BJ (cell line): ENCODE results near the gene CYYR1. TPM values are rescaled to one million over a fixed set of nuclear protein-coding genes. Genes with fewer than 3 reads are reported as not detected.

Experiments
- CTCF ChIA-PET: fragments of 350-600 bp; formaldehyde crosslinking; extraction: SDS; loops from one replicate; lab custom pipeline; 2021; ENCODE audit warnings: antibody characterized with exemption, inconsistent platforms; lab: Yijun Ruan, JAX
- POLR2A ChIA-PET: fragments of 300-600 bp; sonication (Branson Sonifier 250); formaldehyde crosslinking; extraction: SDS; loops from one replicate; lab custom pipeline; 2021; ENCODE audit warnings: antibody characterized with exemption; lab: Charles Lee
- DNase-seq: peaks from one replicate; pipeline ENCODE4 v3.0.0-alpha.2; 2011; ENCODE audit warnings: low read depth
- H3K27me3 ChIP-seq: 2 replicates; pipeline ENCODE4 v1.6.0; 2011; ENCODE audit warnings: low read length; ENCODE audit not compliant: control insufficient read depth, insufficient read depth
- H3K36me3 ChIP-seq: 2 replicates; pipeline ENCODE4 v1.5.1; 2011; ENCODE audit warnings: low read length; ENCODE audit not compliant: control insufficient read depth, insufficient read depth
- H3K4me3 ChIP-seq: 2 replicates; pipeline ENCODE4 v1.5.1; 2011; ENCODE audit warnings: low read depth, mild to moderate bottlenecking, control low read depth, low read length
- polyA plus RNA-seq: library from polyadenylated mRNA; depleted of rRNA; stranded (reverse); fragments of >200 nt; gene quantifications from 2 replicates; pipeline ENCODE4 v1.2.3, GENCODE V29; 2011
- TF ChIP-seq, protein P1 (sequence below): IDR thresholded peaks from 2 replicates; pipeline ENCODE4 v1.5.1; 2011; ENCODE audit warnings: low read depth, mild to moderate bottlenecking, control low read depth, inconsistent platforms, low read length, moderate library complexity; ENCODE audit not compliant: insufficient read depth

CYYR1 gene
- polyA plus RNA-seq, 1 experiment = not detected

GRCh38 chr21:26505211-26505610, 67.9 kb downstream of the CYYR1 start:
- TF ChIP-seq, protein P1, sequence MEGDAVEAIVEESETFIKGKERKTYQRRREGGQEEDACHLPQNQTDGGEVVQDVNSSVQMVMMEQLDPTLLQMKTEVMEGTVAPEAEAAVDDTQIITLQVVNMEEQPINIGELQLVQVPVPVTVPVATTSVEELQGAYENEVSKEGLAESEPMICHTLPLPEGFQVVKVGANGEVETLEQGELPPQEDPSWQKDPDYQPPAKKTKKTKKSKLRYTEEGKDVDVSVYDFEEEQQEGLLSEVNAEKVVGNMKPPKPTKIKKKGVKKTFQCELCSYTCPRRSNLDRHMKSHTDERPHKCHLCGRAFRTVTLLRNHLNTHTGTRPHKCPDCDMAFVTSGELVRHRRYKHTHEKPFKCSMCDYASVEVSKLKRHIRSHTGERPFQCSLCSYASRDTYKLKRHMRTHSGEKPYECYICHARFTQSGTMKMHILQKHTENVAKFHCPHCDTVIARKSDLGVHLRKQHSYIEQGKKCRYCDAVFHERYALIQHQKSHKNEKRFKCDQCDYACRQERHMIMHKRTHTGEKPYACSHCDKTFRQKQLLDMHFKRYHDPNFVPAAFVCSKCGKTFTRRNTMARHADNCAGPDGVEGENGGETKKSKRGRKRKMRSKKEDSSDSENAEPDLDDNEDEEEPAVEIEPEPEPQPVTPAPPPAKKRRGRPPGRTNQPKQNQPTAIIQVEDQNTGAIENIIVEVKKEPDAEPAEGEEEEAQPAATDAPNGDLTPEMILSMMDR = no peak
- POLR2A ChIA-PET = no interaction called here
- H3K4me3 ChIP-seq = no peak overlapping the region
- DNase-seq = no peak
- CTCF ChIA-PET = interaction anchor here (1.1 kb wide), 1 partner anchor 212 kb away, joined by 3 read pairs; no protein-coding TSS in a partner anchor
- H3K36me3 ChIP-seq = no peaks in the 10 kb centered on the region
- H3K27me3 ChIP-seq = no peaks in the 10 kb centered on the region

DNA sequence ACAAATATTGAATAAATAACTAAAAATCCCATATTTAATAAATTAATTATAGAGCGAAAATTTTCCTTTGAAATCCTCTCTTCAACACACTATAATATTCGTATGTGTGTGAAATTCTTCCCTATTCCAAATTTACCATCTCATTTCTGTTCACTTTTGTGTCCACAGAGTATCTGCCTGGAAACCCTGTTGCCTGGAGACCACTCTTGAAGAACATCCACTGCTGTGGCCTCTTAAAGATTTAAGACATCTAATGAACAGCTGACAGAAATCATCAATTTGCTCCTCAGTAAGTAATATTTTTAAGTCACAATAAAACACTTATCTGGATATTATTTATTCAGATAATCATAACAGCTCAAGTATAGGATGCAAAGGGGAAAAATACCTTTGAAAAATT, 69.7 kb downstream of the CYYR1 start:
- no peaks in the 10 kb centered on the region for H3K27me3 ChIP-seq
- TF ChIP-seq, protein P1 = no peak
- CTCF ChIA-PET = no interaction called here
- no peak for DNase-seq
- H3K36me3 ChIP-seq = no peaks in the 10 kb centered on the region
- no peak overlapping the region for H3K4me3 ChIP-seq
- POLR2A ChIA-PET = no interaction called here

GRCh38 chr21:26501495-26502021, 71.5 kb downstream of the CYYR1 start:
- ChIA-PET POLR2A (no interaction called here), CTCF (interaction anchor here (0.9 kb wide), 1 partner anchor 15 kb away, joined by 3 read pairs; no protein-coding TSS in a partner anchor)
- TF ChIP-seq, protein P1 = no peak
- no peak for DNase-seq
- H3K36me3 ChIP-seq = no peaks in the 10 kb centered on the region
- H3K4me3 ChIP-seq = no peak overlapping the region
- H3K27me3 ChIP-seq = no peaks in the 10 kb centered on the region

DNA sequence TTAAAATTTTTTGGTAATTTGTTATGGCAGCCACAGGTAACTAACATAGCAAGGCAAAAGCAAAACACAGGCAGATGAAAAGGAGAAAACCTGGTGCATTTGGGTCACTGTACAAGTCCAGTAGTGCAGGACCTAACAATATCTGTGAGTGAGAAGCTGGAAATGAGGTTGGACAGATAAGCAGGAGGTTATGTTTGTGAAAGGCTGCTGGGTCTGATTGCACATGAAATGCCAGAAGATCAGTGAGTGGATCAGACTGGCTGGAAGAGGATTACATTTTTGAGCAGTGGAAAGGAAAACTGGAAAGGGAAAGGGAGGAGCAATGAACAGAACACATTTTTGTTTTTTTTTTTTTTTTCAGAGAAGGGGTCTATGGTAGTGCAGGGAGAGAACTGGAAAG, 73.6 kb downstream of the CYYR1 start:
- TF ChIP-seq, protein P1 = no peak

GRCh38 chr21:26495283-26495849, 77.7 kb downstream of the CYYR1 start:
- no peak overlapping the region for H3K4me3 ChIP-seq
- ChIA-PET POLR2A (no interaction called here), CTCF (no interaction called here)
- TF ChIP-seq, protein P1 = no peak
- no peaks in the 10 kb centered on the region for H3K27me3 ChIP-seq
- DNase-seq = no peak
- H3K36me3 ChIP-seq = no peaks in the 10 kb centered on the region

More for the DNA sequence above, 73.6 kb downstream of the CYYR1 start:
- ChIA-PET CTCF (no interaction called here), POLR2A (no interaction called here)
- Histone ChIP-seq H3K27me3 (no peaks in the 10 kb centered on the region), H3K36me3 (no peaks in the 10 kb centered on the region), H3K4me3 (no peak overlapping the region)
- no peak for DNase-seq
